GM10266 (cell line): Measurements from ENCODE around the gene PPARGC1A.

Experiments used
- DNase-seq: peaks from one replicate; pipeline ENCODE4 v3.0.0; 2012; ENCODE audit errors: extremely low spot score
- TF ChIP-seq, protein P1 (sequence below): IDR thresholded peaks from 2 replicates; pipeline ENCODE4 v1.5.1; 2012; ENCODE audit warnings: mild to moderate bottlenecking, low read depth; ENCODE audit not compliant: control insufficient read depth, insufficient read depth; ENCODE audit errors: missing control alignments

The PPARGC1A gene

GRCh38 chr4:23861897-23862296, 27.9 kb downstream of the PPARGC1A start:
- TF ChIP-seq, protein P1, sequence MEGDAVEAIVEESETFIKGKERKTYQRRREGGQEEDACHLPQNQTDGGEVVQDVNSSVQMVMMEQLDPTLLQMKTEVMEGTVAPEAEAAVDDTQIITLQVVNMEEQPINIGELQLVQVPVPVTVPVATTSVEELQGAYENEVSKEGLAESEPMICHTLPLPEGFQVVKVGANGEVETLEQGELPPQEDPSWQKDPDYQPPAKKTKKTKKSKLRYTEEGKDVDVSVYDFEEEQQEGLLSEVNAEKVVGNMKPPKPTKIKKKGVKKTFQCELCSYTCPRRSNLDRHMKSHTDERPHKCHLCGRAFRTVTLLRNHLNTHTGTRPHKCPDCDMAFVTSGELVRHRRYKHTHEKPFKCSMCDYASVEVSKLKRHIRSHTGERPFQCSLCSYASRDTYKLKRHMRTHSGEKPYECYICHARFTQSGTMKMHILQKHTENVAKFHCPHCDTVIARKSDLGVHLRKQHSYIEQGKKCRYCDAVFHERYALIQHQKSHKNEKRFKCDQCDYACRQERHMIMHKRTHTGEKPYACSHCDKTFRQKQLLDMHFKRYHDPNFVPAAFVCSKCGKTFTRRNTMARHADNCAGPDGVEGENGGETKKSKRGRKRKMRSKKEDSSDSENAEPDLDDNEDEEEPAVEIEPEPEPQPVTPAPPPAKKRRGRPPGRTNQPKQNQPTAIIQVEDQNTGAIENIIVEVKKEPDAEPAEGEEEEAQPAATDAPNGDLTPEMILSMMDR = no peak
- DNase-seq = no peak

GRCh38 chr4:23860919-23861318, 28.9 kb downstream of the PPARGC1A start:
- DNase-seq = no peak

GRCh38 chr4:23857367-23857959, 32.4 kb downstream of the PPARGC1A start:
- TF ChIP-seq, protein P1 = no peak
- DNase-seq = no peak

More at GRCh38 chr4:23860919-23861318, 28.9 kb downstream of the PPARGC1A start:
- TF ChIP-seq, protein P1 = no peak

GRCh38 chr4:23856630-23857029, 33.2 kb downstream of the PPARGC1A start:
- no peak for DNase-seq
- TF ChIP-seq, protein P1 = no peak

GRCh38 chr4:23855912-23856605, 33.8 kb downstream of the PPARGC1A start:
- TF ChIP-seq, protein P1 = no peak
- DNase-seq = no peak

DNA sequence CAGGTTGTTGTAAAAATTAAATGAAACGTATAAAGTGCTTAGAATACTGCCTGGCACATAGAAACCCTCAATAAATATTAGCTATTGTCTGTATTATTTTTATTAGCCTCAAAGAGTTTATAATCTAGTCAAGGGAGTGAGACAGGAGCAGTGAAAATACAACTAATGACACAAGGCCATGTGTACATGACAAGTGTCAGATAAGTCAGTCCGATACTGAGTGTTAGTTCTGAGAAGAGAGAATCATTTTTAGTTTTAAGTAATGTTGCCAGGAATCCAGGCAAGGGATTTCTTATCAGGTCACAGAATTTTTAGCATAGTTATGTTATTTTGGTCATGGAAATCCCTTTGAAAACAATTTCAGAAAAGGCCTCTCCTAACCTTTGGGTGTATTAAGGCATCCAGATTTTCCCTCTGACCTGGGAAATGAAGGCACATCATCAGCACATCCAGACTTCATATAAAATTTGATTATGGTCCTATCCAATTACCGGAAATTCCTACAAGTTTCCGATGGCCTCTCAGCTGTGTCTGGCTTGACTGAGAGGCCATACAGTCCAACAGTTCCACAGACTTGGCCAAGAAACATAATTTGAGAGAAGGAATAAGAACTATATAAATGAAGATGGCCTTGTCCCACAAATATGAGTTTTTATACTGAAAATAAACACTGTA, 35.7 kb downstream of the PPARGC1A start:
- no peak for DNase-seq
- TF ChIP-seq, protein P1 = no peak

DNA sequence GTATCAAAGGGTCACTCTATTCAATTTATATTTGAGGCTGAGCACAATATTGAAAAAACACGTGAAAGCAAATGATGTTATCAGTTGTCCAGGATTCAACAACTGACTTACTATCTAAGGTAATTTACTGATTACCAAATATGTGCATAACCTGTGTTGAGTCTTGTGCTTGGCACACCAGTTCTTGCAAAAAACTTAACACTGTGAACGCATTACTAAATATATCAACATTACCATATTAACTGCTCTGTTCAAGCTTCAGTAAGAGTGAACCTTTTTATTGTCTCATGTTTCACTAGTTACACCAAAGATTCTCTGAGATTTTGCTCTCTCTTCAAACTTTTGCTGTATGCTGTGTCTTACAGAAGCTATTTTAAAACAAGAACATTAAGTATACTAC, 38.4 kb downstream of the PPARGC1A start:
- DNase-seq = no peak
- TF ChIP-seq, protein P1 = no peak
